Pancreas (tissue), 10 donors: ENCODE results near the gene MEIOC. TPM values are rescaled to one million over a fixed set of nuclear protein-coding genes. Genes with fewer than 3 reads are reported as not detected.
"Not testable (repeated sequence)": the region's sequence is repeated elsewhere in the genome, so short reads cannot be mapped to it uniquely, and the experiment has no call there.

Source experiments
- ATAC-seq, 4 donors: fragments of 200-7000 bp; cut with Tn5 transposase; one replicate each; pipeline versions ENCODE4 v1.8.0 to v1.9.1; 2020; ENCODE audit warnings: mild to moderate bottlenecking in 4 of 4, moderate library complexity in 4 of 4
- DNase-seq, 6 donors: peaks; one replicate each; pipeline ENCODE4 v3.0.0-alpha.2; 2020
- FAIRE-seq: peaks from 2 replicates; lab custom pipeline; 2012; peaks lifted over from hg19 to GRCh38; lab: Jason Lieb, UNC
- H3K27ac ChIP-seq, 4 donors: fragments of 200-600 bp; sonication (generic); 1 replicate in 3 of 4; 2 replicates in 1 of 4; pipeline versions ENCODE4 v1.5.0 to v1.8.0; 2020
- H3K27me3 ChIP-seq, 4 donors: fragments of 200-600 bp; one replicate each; pipeline ENCODE4 v1.8.0; 2021
- H3K36me3 ChIP-seq, 3 donors: fragments of 200-600 bp; sonication (generic) in 1 of 3; one replicate each; pipeline versions ENCODE4 v1.5.0 to v1.8.0; 2020 to 2021
- H3K4me1 ChIP-seq, 3 donors: fragments of 200-600 bp; one replicate each; pipeline ENCODE4 v1.8.0; 2021
- H3K4me3 ChIP-seq, 4 donors: fragments of 200-600 bp; sonication (generic) in 2 of 4; one replicate each; pipeline versions ENCODE4 v1.5.0 to v1.8.0; 2020 to 2021
- H3K9me3 ChIP-seq, 4 donors: fragments of 200-600 bp; one replicate each; pipeline ENCODE4 v1.8.0; 2021
- WGBS, 2 donors: extraction: QIAGEN DNeasy Blood & Tissue Kit; methylation state at CpG; one replicate each; pipeline ENCODE4 v1.1.7; 2013; 5-methylcytosine and 5-hydroxymethylcytosine counted together
- intact Hi-C, 3 donors: fragments of 100-400 bp; cut with DNase I; formaldehyde crosslinking; loops; one replicate each; pipeline versions ENCODE4 v1.11.1 to v1.14.2; 2022
- polyA plus RNA-seq, 2 donors: library from polyadenylated mRNA; stranded (reverse); fragments of 200-250 nt; gene quantifications; one replicate each; pipeline ENCODE4 v1.2.3, GENCODE V29; 2013
- total RNA-seq, 6 donors: library from RNA; stranded (reverse); fragmentation: NEBNext Ultra II Directional in 4 of 6; extraction: Animal tissue kit (Norgen Biotek cat#: 25700) in 4 of 6; gene quantifications; one replicate each; pipeline versions ENCODE4 v1.2.1 to v1.2.4, GENCODE V29; 2021 to 2023
- TF ChIP-seq, protein P1 (sequence below), 4 donors: fragments of 200-600 bp; sonication (generic) in 3 of 4; IDR thresholded peaks; one replicate each; pipeline versions ENCODE4 v1.5.0 to v1.8.0; 2021; ENCODE audit warnings: antibody characterized with exemption in 4 of 4
- donor health status: healthy with polysubstance abuse.
- donor health status: DM: no; HTN: no; CAD: no; lungs with moderate emphysema.
- donor health status: DM: no; HTN: no; CAD: no.
- donor health status: control.
- donor health status: control.
- donor health status: Bipolar disorder and iron deficiency.
- donor health status: DM: yes; HTN: yes; CAD: no.
- donor health status: DM: no; HTN: no; CAD: no.
- donor health status: DM: no; HTN: no; CAD: no.
- donor health status: DM: yes; HTN: yes; CAD: no.

MEIOC gene
- total and polyA plus RNA-seq, 8 donors, result not detected

DNA sequence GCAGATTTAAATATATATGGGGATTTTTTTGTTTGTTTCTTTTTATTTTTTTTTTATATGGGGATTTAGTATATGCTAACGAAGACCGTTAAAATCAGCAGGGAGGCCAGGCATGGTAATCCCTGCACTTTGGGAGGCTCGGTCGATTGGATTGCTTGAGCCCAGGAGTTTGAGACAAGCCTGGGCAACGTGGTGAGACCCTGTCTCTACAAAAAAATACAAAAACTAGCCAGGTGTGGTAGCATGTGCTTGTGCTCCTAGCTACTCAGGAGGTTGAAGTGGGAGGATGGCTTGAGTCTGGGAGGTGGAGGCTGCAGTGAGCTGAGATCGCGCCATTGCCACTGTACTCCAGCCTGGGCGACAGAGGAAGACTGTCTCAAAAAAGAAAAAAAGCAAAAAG lies 22.3 kb upstream of the MEIOC start:
- ATAC-seq (no peak), FAIRE-seq (no peak), DNase-seq (no peak)
- 71 to 74% methylated on average over 8 of the region's 8 CpGs for WGBS, 2 donors
- Histone ChIP-seq H3K4me1 (no peaks in the 10 kb centered on the region), H3K27me3 (peaks cover 0 to 3% (median 0%) of the 10 kb centered on the region in 4 donors), H3K36me3 (no peaks in the 10 kb centered on the region), H3K9me3 (no peaks in the 10 kb centered on the region), H3K27ac (no peak overlapping the region), H3K4me3 (no peak overlapping the region)
- intact Hi-C loops, result no loop called here
- TF ChIP-seq, protein P1, sequence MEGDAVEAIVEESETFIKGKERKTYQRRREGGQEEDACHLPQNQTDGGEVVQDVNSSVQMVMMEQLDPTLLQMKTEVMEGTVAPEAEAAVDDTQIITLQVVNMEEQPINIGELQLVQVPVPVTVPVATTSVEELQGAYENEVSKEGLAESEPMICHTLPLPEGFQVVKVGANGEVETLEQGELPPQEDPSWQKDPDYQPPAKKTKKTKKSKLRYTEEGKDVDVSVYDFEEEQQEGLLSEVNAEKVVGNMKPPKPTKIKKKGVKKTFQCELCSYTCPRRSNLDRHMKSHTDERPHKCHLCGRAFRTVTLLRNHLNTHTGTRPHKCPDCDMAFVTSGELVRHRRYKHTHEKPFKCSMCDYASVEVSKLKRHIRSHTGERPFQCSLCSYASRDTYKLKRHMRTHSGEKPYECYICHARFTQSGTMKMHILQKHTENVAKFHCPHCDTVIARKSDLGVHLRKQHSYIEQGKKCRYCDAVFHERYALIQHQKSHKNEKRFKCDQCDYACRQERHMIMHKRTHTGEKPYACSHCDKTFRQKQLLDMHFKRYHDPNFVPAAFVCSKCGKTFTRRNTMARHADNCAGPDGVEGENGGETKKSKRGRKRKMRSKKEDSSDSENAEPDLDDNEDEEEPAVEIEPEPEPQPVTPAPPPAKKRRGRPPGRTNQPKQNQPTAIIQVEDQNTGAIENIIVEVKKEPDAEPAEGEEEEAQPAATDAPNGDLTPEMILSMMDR (IDR thresholded peaks at IDR 0.05), result no peak

DNA sequence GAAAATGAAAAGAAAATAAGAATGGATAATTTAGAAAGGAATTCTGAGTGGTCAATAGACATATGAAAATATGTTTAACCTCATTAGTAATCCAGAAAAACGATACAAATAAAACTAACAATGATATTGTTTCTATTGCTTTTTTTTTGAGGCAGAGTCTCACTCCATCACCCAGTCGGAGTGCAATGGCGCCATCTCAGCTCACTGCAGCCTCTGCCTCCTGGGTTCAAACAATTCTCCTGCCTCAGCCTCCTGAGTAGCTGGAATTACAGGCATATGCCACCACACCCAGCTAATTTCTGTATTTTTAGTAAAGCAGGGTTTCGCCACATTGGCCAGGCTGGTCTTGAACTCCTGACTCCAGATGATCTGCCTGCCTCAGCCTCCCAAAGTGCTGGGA lies 21.9 kb upstream of the MEIOC start:
- DNase-seq, H3K4me3 ChIP-seq, H3K27ac ChIP-seq, H3K4me1 ChIP-seq, H3K27me3 ChIP-seq, H3K9me3 ChIP-seq, FAIRE-seq, ATAC-seq, H3K36me3 ChIP-seq, intact Hi-C loops: not testable (repeated sequence)
- 60 to 65% methylated on average over 4 of the region's 4 CpGs for WGBS, 2 donors

DNA sequence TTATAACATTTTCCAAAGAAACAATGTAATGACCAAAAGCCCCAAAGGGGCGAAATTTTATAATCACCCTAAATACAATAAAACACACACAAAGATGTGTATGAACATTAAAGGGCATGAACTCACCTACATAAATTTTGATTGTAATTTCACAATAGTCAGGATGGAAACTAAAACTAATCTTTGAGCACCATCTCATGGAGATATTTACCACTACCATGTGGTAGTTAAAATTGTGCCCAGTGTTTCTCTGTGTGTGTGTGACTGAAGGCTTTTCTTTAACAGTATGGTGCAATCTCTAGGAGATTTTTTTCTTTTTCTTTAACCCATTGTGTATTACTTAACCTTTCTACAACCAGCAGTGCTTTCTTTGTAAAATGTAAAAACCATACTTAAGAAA lies 19.7 kb upstream of the MEIOC start:
- peak in 3 of 4 donors; percentile 69 to 81 (median 71) for ATAC-seq

DNA sequence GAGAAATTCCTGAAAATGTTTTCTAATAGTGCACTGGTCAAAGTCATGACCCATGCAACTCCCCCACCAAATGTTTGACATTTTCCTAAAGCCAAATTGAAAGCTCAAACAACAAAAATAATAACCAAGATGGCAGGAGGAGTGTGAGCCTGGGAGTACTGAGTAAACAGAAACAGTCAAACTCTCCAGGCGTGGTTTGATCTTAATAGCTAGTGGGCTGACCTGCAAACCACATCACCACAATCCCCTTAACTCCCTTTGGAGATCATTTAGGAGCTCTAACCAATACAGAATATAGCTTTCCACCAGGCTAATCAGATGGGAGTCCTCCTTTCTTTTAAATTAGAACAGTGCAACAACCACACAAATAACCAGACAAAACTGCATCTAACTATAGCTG lies 19.2 kb upstream of the MEIOC start:
- TF ChIP-seq, protein P1 (IDR thresholded peaks at IDR 0.05), result no peak
- H3K4me1 ChIP-seq, result no peaks in the 10 kb centered on the region
- H3K27me3 ChIP-seq, result peaks cover 0 to 3% (median 0%) of the 10 kb centered on the region in 4 donors
- no peak overlapping the region for H3K27ac ChIP-seq
- no peaks in the 10 kb centered on the region for H3K9me3 ChIP-seq
- 64 to 85% methylated on average over 1 of the region's 1 CpG for WGBS, 2 donors
- FAIRE-seq, result no peak
- intact Hi-C loops, result loop anchor here in 1 of 3 donors (5.0 kb wide), 1 partner anchor 105 kb away; no protein-coding TSS in a partner anchor
- H3K4me3 ChIP-seq, result no peak overlapping the region
- no peaks in the 10 kb centered on the region for H3K36me3 ChIP-seq
- no peak for ATAC-seq
- DNase-seq, result no peak

More for the DNA sequence above, 19.7 kb upstream of the MEIOC start:
- TF ChIP-seq, protein P1 (IDR thresholded peaks at IDR 0.05), result peak in 1 of 4 donors; percentile 10
- no peaks in the 10 kb centered on the region for H3K9me3 ChIP-seq
- DNase-seq (no peak), FAIRE-seq (peak; percentile 85)
- 19 to 43% methylated on average over 1 of the region's 1 CpG for WGBS, 2 donors
- no peak overlapping the region for H3K4me3 ChIP-seq
- H3K27ac ChIP-seq, result no peak overlapping the region
- H3K36me3 ChIP-seq, result no peaks in the 10 kb centered on the region
- H3K27me3 ChIP-seq, result peaks cover 0 to 3% (median 0%) of the 10 kb centered on the region in 4 donors
- no peaks in the 10 kb centered on the region for H3K4me1 ChIP-seq
- intact Hi-C loops, result loop anchor here in 1 of 3 donors (5.0 kb wide), 1 partner anchor 104 kb away; no protein-coding TSS in a partner anchor

DNA sequence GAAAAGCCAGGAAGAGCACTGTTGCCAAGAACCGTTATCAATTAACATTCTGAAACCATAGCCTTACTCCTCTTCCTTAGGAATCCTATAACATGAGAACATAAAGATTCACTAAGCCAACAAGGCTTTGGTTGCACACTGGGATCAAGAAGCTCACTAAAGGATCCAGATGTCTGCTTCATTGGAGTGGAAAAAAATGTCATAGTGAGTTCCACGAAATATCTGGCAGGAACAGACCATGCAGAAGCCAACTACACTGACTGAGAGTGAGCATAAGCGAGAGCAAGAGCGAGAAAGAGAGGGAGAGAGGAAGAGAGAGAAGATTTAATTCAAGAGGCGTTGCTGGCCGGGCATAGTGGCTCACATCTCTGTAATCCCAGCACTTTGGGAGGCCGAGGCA lies 13.4 kb upstream of the MEIOC start:
- intact Hi-C loops, result no loop called here
- Histone ChIP-seq H3K36me3 (no peaks in the 10 kb centered on the region), H3K9me3 (no peaks in the 10 kb centered on the region), H3K27me3 (no peaks in the 10 kb centered on the region), H3K27ac (no peak overlapping the region), H3K4me3 (no peak overlapping the region), H3K4me1 (no peaks in the 10 kb centered on the region)
- WGBS, 2 donors, result 51 to 59% methylated on average over 7 of the region's 7 CpGs
- TF ChIP-seq, protein P1 (IDR thresholded peaks at IDR 0.05), result no peak
- DNase-seq (no peak), FAIRE-seq (no peak), ATAC-seq (no peak)
